Right lobe of liver (tissue), 6 donors: ENCODE measurements around the gene ZFP3. TPM values are rescaled to one million over a fixed set of nuclear protein-coding genes. Genes with fewer than 3 reads are reported as not detected.

ENCODE experiments used
- ATAC-seq, 4 donors: fragments of 200-7000 bp; cut with Tn5 transposase; one replicate each; pipeline ENCODE4 v1.9.1; 2020; ENCODE audit warnings: mild to moderate bottlenecking in 4 of 4, moderate library complexity in 4 of 4
- DNase-seq, 3 donors: peaks; one replicate each; pipeline ENCODE4 v3.0.0-alpha.2; 2020
- H3K27ac ChIP-seq, 3 donors: fragments of 200-600 bp; one replicate each; pipeline ENCODE4 v1.8.0; 2022
- H3K27me3 ChIP-seq, 2 donors: fragments of 200-600 bp; one replicate each; pipeline ENCODE4 v1.8.0; 2022
- H3K36me3 ChIP-seq, 4 donors: fragments of 200-600 bp; sonication (generic) in 1 of 4; one replicate each; pipeline versions ENCODE4 v1.5.1 to v1.8.0; 2017 to 2022; ENCODE audit warnings: control low read depth in 1 of 4
- H3K4me1 ChIP-seq, 4 donors: fragments of 200-600 bp; sonication (generic) in 1 of 4; one replicate each; pipeline versions ENCODE4 v1.5.1 to v1.8.0; 2017 to 2022; ENCODE audit warnings: control low read depth in 1 of 4
- H3K4me3 ChIP-seq, 3 donors: fragments of 200-600 bp; one replicate each; pipeline ENCODE4 v1.8.0; 2022
- H3K9me3 ChIP-seq, 4 donors: fragments of 200-600 bp; sonication (generic) in 1 of 4; one replicate each; pipeline versions ENCODE4 v1.5.1 to v1.8.0; 2017 to 2022; ENCODE audit warnings: control low read depth in 1 of 4
- CTCF ChIP-seq, 4 donors: fragments of 200-600 bp in 3 of 4; fragments of 450-650 bp in 1 of 4; IDR thresholded peaks; one replicate each; pipeline versions ENCODE4 v1.5.1 to v1.8.0; 2016 to 2022; ENCODE audit warnings: antibody characterized with exemption in 4 of 4, mild to moderate bottlenecking in 2 of 4
- POLR2A ChIP-seq: fragments of 450-650 bp; IDR thresholded peaks from one replicate; pipeline ENCODE4 v1.6.1; 2017; ENCODE audit warnings: antibody characterized with exemption, mild to moderate bottlenecking
- WGBS: methylation state at CpG from one replicate; pipeline ENCODE4 v1.1.6; 2018; ENCODE audit warnings: low coverage, low lambda C conversion rate; ENCODE audit not compliant: insufficient coverage; ENCODE audit errors: missing lambda C conversion rate; 5-methylcytosine and 5-hydroxymethylcytosine counted together
- intact Hi-C, 2 donors: fragments of 100-400 bp; cut with DNase I; formaldehyde crosslinking; loops; one replicate each; pipeline versions ENCODE4 v1.11.2 to v1.14.1; 2022
- total RNA-seq, 6 experiments: library from RNA; depleted of rRNA in 2 of 6; stranded (reverse); fragments of >200 nt in 2 of 6; fragmentation: NEBNext Ultra II Directional in 3 of 6; extraction: Animal tissue kit (Norgen Biotek cat#: 25700) in 3 of 6; gene quantifications; one replicate each; pipeline versions ENCODE4 v1.1.0 to v1.2.4, GENCODE V29; 2016 to 2023
- donor health status: DM: no; HTN: yes; CAD: no.
- donor health status: DM: no; HTN: no; CAD: no.
- donor health status: DM: no; HTN: no; CAD: no.
- donor health status: DM: no; HTN: yes; CAD: no.
- donor health status: DM: no; HTN: yes; CAD: no.

The ZFP3 gene
- total RNA-seq, 6 experiments from 2014 or later: 0.51 to 1.6 (median 0.87) TPM

- peak; percentile 23 to 51 (median 32) for ATAC-seq
- intact Hi-C loops: no loop called here
These were observed 35.9 kb upstream of the ZFP3 start for GRCh38 chr17:5042157-5043022.

GRCh38 chr17:5043524-5043923 is 34.7 kb upstream of the ZFP3 start:
- H3K36me3 ChIP-seq: no peaks in the 10 kb centered on the region
- ATAC-seq (no peak), DNase-seq (no peak)
- no peaks in the 10 kb centered on the region for H3K4me1 ChIP-seq
- H3K27me3 ChIP-seq: no peaks in the 10 kb centered on the region
- H3K4me3 ChIP-seq: no peak overlapping the region
- 100% methylated on average over 1 of the region's 1 CpG for WGBS
- intact Hi-C loops: no loop called here
- no peaks in the 10 kb centered on the region for H3K9me3 ChIP-seq
- H3K27ac ChIP-seq: no peak overlapping the region
- no peak for TF ChIP-seq CTCF (IDR thresholded peaks at IDR 0.05)
- TF ChIP-seq POLR2A: no peak

More at GRCh38 chr17:5042157-5043022, 35.9 kb upstream of the ZFP3 start:
- no peaks in the 10 kb centered on the region for H3K9me3 ChIP-seq
- H3K27me3 ChIP-seq: no peaks in the 10 kb centered on the region
- H3K36me3 ChIP-seq: no peaks in the 10 kb centered on the region
- no peaks in the 10 kb centered on the region for H3K4me1 ChIP-seq
- DNase-seq: no peak
- no peak overlapping the region for H3K4me3 ChIP-seq
- 51% methylated on average over 9 of the region's 15 CpGs for WGBS
- no peak for TF ChIP-seq POLR2A
- TF ChIP-seq CTCF (IDR thresholded peaks at IDR 0.05): no peak
- no peak overlapping the region for H3K27ac ChIP-seq

- no peaks in the 10 kb centered on the region for H3K4me1 ChIP-seq
- no peak overlapping the region for H3K27ac ChIP-seq
- DNase-seq (no peak), ATAC-seq (no peak)
- H3K9me3 ChIP-seq: no peaks in the 10 kb centered on the region
- intact Hi-C loops: no loop called here
- no peaks in the 10 kb centered on the region for H3K27me3 ChIP-seq
- no peaks in the 10 kb centered on the region for H3K36me3 ChIP-seq
- TF ChIP-seq POLR2A (no peak), CTCF (IDR thresholded peaks at IDR 0.05) (no peak)
- WGBS: 100% methylated on average over 2 of the region's 5 CpGs
- no peak overlapping the region for H3K4me3 ChIP-seq
These were observed 33.6 kb upstream of the ZFP3 start for GRCh38 chr17:5044630-5045029.

GRCh38 chr17:5045496-5045895 is 32.8 kb upstream of the ZFP3 start:
- 83% methylated on average over 6 of the region's 6 CpGs for WGBS
- H3K4me3 ChIP-seq: no peak overlapping the region
- no peaks in the 10 kb centered on the region for H3K4me1 ChIP-seq
- no peak for TF ChIP-seq POLR2A
- TF ChIP-seq CTCF (IDR thresholded peaks at IDR 0.05): no peak
- DNase-seq (no peak), ATAC-seq (no peak)
- H3K9me3 ChIP-seq: no peaks in the 10 kb centered on the region
- no peaks in the 10 kb centered on the region for H3K27me3 ChIP-seq
- intact Hi-C loops: no loop called here
- H3K27ac ChIP-seq: no peak overlapping the region
- no peaks in the 10 kb centered on the region for H3K36me3 ChIP-seq
